Right renal pelvis (tissue), 4 donors: ENCODE data around the gene FUT3. TPM values are rescaled to one million over a fixed set of nuclear protein-coding genes. Genes with fewer than 3 reads are reported as not detected.
A peak's percentile ranks its signal among the peaks of the same experiment; 100 is the strongest.

Experiments
- DNase-seq, 4 donors: peaks; one replicate each; pipeline ENCODE4 v3.0.0-alpha.2; 2013; ENCODE audit warnings: low read depth in 4 of 4, low spot score in 3 of 4, missing footprints in 1 of 4
- polyA plus RNA-seq, 4 donors: library from polyadenylated mRNA; unstranded; fragments of 120-200 nt; gene quantifications; one replicate each; pipeline ENCODE4 v1.2.1, GENCODE V29; 2013; ENCODE audit not compliant: insufficient read length in 4 of 4

FUT3 gene
- polyA plus RNA-seq, 4 donors = 0.25 to 0.70 (median 0.52) TPM

GRCh38 chr19:5804516-5805461 is 46.5 kb downstream of the FUT3 start, which contains the start of gene NRTN:
Gene NRTN (plus strand): TSS chr19:5805067. CDS start chr19:5824166, 19,099 bp downstream.
- DNase-seq = no peak

DNA sequence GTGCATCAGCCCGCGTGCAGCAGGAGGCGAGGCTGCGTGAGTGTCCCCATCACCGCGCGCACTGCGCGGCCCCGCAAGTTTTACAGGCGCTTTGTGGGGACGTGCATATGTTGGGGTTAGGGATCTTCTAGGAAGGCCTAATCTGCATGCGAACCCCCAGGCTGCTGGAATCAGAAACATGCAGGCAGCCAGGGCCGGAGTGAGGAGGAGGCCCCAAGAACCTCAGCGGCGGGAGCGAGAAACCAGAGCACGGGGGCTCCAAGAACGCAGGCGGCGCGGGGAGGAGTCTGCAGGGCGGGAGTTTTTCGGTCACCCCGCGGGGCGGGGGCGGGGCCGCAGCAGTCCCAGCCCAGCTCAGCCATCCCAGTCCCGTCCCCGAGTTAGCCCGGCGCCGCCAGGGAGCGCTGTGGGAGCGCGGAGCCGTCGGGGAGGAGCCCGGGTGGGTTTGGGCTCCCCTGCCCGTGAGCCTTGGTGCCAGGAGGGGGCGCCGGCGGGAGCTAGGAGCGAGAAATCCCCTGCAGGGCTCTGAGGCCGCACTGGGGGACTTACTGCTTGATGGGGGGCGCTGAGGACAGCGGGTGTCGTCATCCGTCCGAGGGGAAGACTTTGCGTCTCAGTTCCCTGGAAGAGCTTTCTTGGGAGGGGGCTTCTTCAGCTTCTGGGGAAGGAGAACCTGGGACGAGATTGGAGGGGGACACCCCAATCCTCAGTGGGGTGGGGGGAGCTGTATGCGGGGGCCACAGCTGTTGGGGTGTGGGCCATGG is 47.3 kb downstream of the FUT3 start:
- DNase-seq = peak; percentile 83 to 89 (median 88)

DNA sequence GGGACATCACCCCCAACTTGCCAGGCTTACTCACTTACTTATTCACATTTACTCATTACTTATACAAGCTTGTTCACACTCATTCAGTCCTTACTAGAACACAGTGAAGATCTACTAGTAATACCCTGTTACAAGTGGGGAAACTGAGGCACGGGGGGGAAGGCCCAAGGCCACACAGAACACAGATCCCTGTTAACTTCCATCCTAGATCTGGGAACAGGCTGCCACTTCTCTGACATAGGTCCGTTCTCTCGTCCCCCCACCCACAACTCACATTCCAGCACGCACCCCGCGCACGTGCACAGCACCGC is 47.9 kb downstream of the FUT3 start:
- no peak for DNase-seq

GRCh38 chr19:5801796-5802619 is 49.2 kb downstream of the FUT3 start:
- no peak for DNase-seq

DNA sequence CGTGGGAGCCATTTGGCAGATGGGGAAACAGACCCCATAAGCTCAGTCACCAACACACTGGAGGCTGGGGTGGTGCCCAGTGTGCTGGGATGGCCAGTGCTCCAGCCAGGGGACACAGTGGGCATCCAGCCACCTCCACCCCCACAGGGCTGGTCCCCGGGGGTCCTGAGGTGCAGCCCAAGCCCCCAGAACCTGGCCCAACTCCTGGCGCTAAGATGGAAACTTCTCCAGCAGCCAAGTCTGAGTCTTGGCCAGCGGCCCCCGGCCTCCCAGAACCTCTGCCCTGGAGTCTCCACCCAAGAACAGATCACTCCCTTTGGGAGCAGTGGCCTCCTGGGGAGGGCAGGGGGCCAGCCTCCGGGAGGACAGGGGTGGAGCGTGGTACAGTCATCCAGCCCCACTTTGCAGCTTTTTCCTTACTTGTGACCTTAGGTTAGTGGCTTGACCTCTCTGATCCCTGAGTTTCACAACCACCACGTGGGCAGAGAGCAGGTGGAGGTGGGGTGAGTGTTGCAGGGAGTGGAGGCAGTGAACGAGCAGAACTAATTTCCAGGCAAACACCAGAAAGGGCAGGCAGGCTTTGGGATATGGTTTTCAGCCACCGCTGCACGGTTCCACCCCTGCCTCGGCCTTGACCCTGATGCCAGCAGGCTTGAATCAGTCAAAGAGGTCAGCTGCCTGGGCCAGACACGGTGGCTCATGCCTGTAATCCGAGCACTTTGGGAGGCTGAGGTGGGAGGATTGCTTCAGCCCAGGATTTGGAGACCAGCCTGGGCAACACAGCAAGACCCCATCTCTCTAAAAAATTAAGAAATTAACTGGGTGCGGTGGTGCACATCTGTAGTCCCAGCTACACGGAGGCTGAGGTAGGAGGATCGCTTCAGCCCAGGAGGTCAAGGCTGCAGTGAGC is 50.6 kb downstream of the FUT3 start:
- no peak for DNase-seq

DNA sequence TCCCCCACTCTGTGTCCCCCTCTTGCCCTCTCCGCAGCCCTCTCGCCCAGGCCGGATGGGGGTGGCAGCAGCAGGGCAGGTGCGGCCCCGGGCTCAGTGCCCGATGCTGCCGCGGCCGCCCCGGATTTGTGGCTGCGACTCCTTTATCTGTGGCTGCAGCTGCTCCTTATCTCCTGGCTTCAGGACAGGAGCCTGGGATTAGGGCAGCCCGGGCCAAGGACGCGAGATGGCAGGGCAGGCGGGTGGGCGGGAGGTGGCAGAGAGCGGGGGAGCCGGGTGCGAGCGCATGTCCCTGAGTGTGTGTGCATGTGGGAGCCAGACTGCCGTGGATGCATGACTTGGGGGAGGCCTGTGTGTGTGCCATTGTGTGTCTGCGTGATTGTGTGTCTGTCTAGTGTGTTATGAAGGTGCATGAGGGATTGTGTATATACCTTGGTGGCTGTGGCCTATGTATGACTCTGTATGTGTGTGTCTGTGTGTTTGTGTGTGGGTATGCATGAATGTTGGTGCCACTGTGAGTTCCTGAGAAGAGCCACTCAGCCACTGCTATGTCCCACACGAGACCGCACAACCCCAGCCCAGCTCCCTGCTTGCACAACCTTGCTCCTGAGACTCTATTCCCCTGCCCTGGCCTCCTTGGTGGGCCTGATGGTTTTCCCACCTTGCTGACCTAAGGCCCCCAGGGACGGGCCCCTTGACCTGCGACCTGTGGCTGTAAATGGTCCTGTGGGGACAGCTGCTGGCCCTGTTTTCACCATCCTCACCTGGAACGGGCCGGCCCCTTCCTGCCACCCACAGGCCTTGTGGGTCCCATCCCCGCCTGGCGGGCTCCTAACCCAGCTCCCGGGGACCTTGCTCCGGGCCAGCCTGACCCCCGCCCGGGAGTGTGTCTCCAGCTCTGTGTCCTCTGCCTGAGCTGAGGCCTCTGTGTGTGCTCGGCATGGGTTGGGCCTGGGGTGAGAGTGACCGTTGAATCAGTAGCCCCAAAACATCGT is 51.7 kb downstream of the FUT3 start:
- no peak for DNase-seq

GRCh38 chr19:5798244-5798643 is 53.0 kb downstream of the FUT3 start:
- DNase-seq = no peak

DNA sequence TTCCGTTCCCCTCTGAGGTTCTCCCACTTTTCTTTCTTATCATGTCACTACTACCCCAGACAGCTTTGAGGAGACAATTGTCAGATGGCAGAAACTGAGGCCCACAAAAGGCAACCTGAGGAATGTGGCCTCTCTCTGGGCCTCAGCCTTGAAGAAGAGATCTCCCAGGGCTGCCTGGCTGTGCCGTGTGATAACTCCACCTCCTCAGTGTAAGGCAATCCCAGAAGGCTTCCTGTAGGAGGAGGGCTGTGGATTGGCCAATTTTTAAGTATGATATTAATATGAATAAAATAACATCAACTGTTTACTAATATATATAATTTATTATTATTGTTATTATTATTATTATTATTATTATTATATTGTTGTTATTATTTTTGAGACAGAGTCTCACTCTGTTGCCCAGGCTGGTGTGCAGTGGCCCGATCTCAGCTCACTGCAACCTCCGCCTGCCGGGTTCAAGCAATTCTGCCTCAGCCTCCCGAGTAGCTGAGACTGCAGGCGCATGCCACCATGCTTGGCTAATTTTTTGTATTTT is 55.8 kb downstream of the FUT3 start:
- DNase-seq = no peak

- no peak for DNase-seq
Observed at GRCh38 chr19:5793188-5793587, 58.1 kb downstream of the FUT3 start.

Other genes with a start within 250 kb of the FUT3 start
- 10 to 100 TPM; 66.0 to 88.8 (median 67.8) TPM for gene SAFB2, start 228.7 kb downstream of the FUT3 start, polyA plus RNA-seq
- gene SAFB, start 228.4 kb downstream of the FUT3 start, polyA plus RNA-seq = 100 to 1,000 TPM; 135 to 176 (median 154) TPM
- gene MICOS13, start 170.9 kb downstream of the FUT3 start, polyA plus RNA-seq = 10 to 100 TPM; 34.0 to 57.9 (median 38.4) TPM
- 10 to 100 TPM in 1 of 4 donors, 1 to 10 TPM in 3; 9.1 to 13.2 (median 9.7) TPM for gene HSD11B1L, start 170.4 kb downstream of the FUT3 start, polyA plus RNA-seq
- 100 to 1,000 TPM; 518 to 872 (median 555) TPM for gene RPL36, start 161.2 kb downstream of the FUT3 start, polyA plus RNA-seq
- 10 to 100 TPM; 45.2 to 66.4 (median 50.1) TPM for gene LONP1, start 131.3 kb downstream of the FUT3 start, polyA plus RNA-seq
- gene CATSPERD, start 130.8 kb downstream of the FUT3 start, polyA plus RNA-seq = under 1 TPM in 1 of 4 donors, not detected in 3; 0.08 TPM
- 1 to 10 TPM; 1.7 to 4.5 (median 3.1) TPM for gene PRR22, start 66.7 kb downstream of the FUT3 start, polyA plus RNA-seq
- 10 to 100 TPM; 19.5 to 33.1 (median 24.3) TPM for gene DUS3L, start 60.3 kb downstream of the FUT3 start, polyA plus RNA-seq
- gene NRTN, start 46.4 kb downstream of the FUT3 start, polyA plus RNA-seq = 1 to 10 TPM; 2.2 to 4.2 (median 2.6) TPM
- gene FUT6, start 11.7 kb downstream of the FUT3 start, polyA plus RNA-seq = 10 to 100 TPM in 3 of 4 donors, 1 to 10 TPM in 1; 6.9 to 14.2 (median 10.8) TPM
- gene FUT5, start 19.1 kb upstream of the FUT3 start, polyA plus RNA-seq = under 1 TPM in 1 of 4 donors, not detected in 3; 0.04 TPM
- 100 to 1,000 TPM; 146 to 245 (median 156) TPM for gene NDUFA11, start 52.3 kb upstream of the FUT3 start, polyA plus RNA-seq
- 1 to 10 TPM; 5.1 to 6.7 (median 5.9) TPM for gene VMAC, start 53.4 kb upstream of the FUT3 start, polyA plus RNA-seq
- 10 to 100 TPM; 23.3 to 44.2 (median 29.1) TPM for gene CAPS, start 62.8 kb upstream of the FUT3 start, polyA plus RNA-seq
- 10 to 100 TPM; 71.9 to 79.8 (median 75.2) TPM for gene RANBP3, start 126.7 kb upstream of the FUT3 start, polyA plus RNA-seq